22Rv1 (cell line): ENCODE results near the gene MED23.
A peak's percentile ranks its signal among the peaks of the same experiment; 100 is the strongest.

Experiments
- ZFX ChIP-seq: fragments of 450-650 bp; IDR thresholded peaks from 2 replicates; pipeline ENCODE4 v1.6.1; 2017; ENCODE audit warnings: antibody characterized with exemption, borderline replicate concordance
- TF ChIP-seq, protein P1 (sequence below): fragments of 450-650 bp; IDR thresholded peaks from 2 replicates; pipeline ENCODE4 v1.5.1; 2017; ENCODE audit warnings: mild to moderate bottlenecking

DNA sequence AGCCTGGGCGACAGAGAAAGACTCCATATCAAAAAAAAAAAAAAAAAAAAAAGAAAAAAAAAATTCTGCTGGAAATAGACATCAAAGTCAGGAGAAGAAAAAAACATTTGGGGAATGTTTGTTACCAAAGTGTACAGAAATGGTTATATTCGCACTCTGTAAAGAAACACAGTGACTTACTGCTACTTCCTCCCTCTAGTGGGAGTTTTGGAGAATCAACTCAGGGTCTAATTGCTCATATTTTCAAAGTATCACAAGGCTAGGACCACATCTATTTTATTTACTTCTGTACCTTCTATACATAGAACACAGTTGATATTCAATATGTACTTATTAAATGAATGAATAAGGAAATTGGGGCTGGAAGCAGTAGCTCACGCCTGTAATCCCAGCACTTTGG, 30.6 kb downstream of the MED23 start:
- TF ChIP-seq, protein P1, sequence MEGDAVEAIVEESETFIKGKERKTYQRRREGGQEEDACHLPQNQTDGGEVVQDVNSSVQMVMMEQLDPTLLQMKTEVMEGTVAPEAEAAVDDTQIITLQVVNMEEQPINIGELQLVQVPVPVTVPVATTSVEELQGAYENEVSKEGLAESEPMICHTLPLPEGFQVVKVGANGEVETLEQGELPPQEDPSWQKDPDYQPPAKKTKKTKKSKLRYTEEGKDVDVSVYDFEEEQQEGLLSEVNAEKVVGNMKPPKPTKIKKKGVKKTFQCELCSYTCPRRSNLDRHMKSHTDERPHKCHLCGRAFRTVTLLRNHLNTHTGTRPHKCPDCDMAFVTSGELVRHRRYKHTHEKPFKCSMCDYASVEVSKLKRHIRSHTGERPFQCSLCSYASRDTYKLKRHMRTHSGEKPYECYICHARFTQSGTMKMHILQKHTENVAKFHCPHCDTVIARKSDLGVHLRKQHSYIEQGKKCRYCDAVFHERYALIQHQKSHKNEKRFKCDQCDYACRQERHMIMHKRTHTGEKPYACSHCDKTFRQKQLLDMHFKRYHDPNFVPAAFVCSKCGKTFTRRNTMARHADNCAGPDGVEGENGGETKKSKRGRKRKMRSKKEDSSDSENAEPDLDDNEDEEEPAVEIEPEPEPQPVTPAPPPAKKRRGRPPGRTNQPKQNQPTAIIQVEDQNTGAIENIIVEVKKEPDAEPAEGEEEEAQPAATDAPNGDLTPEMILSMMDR, result peak; percentile 51
- no peak for TF ChIP-seq ZFX
